Measurements from ENCODE around the gene ASB6.

Gene ASB6

DNA sequence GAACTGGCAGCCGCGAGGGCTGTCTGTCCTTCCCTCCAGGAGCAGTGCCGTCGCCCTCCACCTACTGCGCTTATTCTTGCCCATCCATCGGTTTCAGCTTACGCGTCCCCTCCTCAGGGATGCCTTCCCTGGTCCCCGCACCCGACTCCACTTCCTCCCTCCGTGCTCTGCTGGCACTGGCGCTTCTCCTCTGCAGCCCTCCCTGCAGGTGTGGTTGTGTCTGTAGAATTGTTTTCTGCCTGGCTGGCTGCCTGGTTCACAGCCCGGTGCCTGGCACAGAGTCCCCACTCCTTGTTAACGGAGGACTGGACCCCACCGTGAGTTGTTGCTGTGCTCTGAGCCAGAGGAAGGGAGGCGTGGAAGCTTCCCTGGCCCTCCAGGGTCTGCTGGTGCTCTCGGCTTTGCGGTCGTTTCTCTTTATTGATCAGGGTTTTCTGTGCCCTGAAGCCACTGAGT lies 10.2 kb downstream of the ASB6 start:
- no peak for TF ChIP-seq Cebpa-rat (IDR thresholded peaks at IDR 0.05)
- H3K27ac ChIP-seq: no peak overlapping the region
- H4K20me1 ChIP-seq: peaks cover 99% of the 10 kb centered on the region
- no peak overlapping the region for H3K4me3 ChIP-seq
- H3K4me2 ChIP-seq: peak overlapping the region; percentile 48
- H3K36me3 ChIP-seq: peaks cover 87% of the 10 kb centered on the region
- H3K9ac ChIP-seq: peak overlapping the region; percentile 3; the same call in 1 of the 2 replicates
- H3K27me3 ChIP-seq: no peaks in the 10 kb centered on the region
- no peaks in the 10 kb centered on the region for H3K9me3 ChIP-seq
- H3K4me1 ChIP-seq: peaks cover 66% of the 10 kb centered on the region

DNA sequence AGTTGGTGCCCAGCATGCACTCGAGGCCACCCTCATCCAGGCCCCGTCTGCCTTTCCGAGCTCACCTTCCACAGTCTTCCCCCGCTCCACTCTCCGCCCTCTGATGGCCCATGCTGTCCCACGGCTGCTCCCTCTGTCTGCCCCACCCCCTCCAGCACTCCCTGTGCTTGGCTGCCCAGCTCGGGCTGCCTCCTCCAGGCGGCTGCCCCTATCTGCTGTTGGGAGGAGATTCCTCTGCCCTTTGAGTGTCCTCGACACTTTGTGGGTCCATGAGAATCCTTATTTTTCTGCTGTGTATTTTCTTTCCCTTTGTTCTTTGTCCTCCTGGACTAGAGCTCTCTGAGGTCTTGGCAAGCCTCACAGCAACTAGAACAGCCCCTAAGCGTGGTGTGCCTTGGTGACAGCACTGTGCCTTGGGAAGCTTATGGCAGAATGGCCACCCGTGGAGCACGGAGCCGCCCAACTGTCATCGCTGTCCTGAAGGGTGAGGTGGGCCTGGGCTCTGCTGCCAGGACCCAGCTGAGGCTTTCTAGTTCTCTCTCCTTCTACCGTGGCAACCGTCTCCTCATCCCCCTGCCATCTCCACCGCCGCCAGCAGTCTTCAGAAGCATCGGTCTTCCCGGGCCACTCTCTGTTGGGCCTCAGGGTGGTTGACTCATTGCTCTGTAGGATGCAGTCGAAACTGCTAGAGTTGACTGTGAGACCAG lies 10.8 kb downstream of the ASB6 start:
- H3K4me2 ChIP-seq: peak overlapping the region; percentile 48
- H3K9me3 ChIP-seq: no peaks in the 10 kb centered on the region
- H3K9ac ChIP-seq: peak overlapping the region; percentile 24; the same call in 1 of the 2 replicates
- no peak overlapping the region for H3K4me3 ChIP-seq
- H3K27ac ChIP-seq: peak overlapping the region; percentile 6; the same call in 1 of the 2 replicates
- peaks cover 99% of the 10 kb centered on the region for H4K20me1 ChIP-seq
- peaks cover 61% of the 10 kb centered on the region for H3K4me1 ChIP-seq
- TF ChIP-seq Cebpa-rat (IDR thresholded peaks at IDR 0.05): no peak
- H3K36me3 ChIP-seq: peaks cover 82% of the 10 kb centered on the region
- H3K27me3 ChIP-seq: no peaks in the 10 kb centered on the region

DNA sequence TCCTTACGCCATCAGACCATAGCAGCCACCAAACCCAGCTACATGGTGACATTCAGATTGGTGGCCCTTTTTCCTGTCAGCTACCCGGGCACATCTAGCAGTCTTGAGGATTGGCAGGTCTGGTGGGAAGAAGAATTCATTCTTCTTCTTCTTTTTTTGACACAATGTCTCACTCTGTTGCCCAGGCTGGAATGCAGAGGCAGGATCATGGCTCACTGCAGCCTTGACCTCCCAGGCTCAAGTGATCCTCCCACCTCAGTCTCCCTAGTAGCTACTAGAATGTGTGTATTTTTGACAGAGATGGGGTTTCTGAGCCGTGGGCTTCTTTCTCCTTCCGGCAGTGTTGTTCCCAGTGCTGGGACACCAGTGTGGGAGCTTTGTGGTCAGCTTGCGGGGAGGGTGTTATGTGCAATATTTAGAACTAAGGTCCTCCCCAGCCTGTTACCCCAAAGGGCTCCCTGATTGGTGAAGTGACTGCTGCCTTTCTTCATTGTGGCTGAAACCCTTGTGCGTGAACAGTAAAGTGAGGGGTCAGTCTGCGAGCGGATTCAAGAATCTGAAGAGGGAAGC lies 12.6 kb downstream of the ASB6 start:
- H3K27me3 ChIP-seq: no peaks in the 10 kb centered on the region
- H3K4me2 ChIP-seq: peak overlapping the region; percentile 7; the same call in 1 of the 2 replicates
- H3K36me3 ChIP-seq: peaks cover 64% of the 10 kb centered on the region
- 0 out of 2 replicates have a peak overlapping the region, but pooled peaks have one; percentile 29 for H3K9ac ChIP-seq
- no peak overlapping the region for H3K27ac ChIP-seq
- TF ChIP-seq Cebpa-rat (IDR thresholded peaks at IDR 0.05): no peak
- peaks cover 81% of the 10 kb centered on the region for H4K20me1 ChIP-seq
- H3K4me3 ChIP-seq: no peak overlapping the region
- peaks cover 76% of the 10 kb centered on the region for H3K4me1 ChIP-seq
- H3K9me3 ChIP-seq: no peaks in the 10 kb centered on the region

- Histone ChIP-seq H3K27ac (no peak overlapping the region), H3K4me3 (no peak overlapping the region), H3K4me2 (peak overlapping the region; percentile 96)
Observed at GRCh38 chr9:129628709-129629108, 13.2 kb downstream of the ASB6 start.

GRCh38 chr9:129627556-129628440 lies 14.2 kb downstream of the ASB6 start:
- Histone ChIP-seq H3K9me3 (no peaks in the 10 kb centered on the region), H3K27ac (peak overlapping the region; percentile 97), H3K27me3 (no peaks in the 10 kb centered on the region), H3K4me1 (peaks cover 89% of the 10 kb centered on the region), H3K4me2 (peak overlapping the region; percentile 96), H3K9ac (peak overlapping the region; percentile 91), H4K20me1 (peaks cover 66% of the 10 kb centered on the region), H3K4me3 (peak overlapping the region; percentile 84), H3K36me3 (peaks cover 48% of the 10 kb centered on the region)
- no peak for TF ChIP-seq Cebpa-rat (IDR thresholded peaks at IDR 0.05)

More at GRCh38 chr9:129628709-129629108, 13.2 kb downstream of the ASB6 start:
- no peak overlapping the region; the same call in 1 of the 2 replicates for H3K9ac ChIP-seq
- no peak for TF ChIP-seq Cebpa-rat (IDR thresholded peaks at IDR 0.05)
- H3K36me3 ChIP-seq: peaks cover 57% of the 10 kb centered on the region
- H3K4me1 ChIP-seq: peaks cover 82% of the 10 kb centered on the region
- H4K20me1 ChIP-seq: peaks cover 75% of the 10 kb centered on the region
- H3K27me3 ChIP-seq: no peaks in the 10 kb centered on the region
- H3K9me3 ChIP-seq: no peaks in the 10 kb centered on the region

GRCh38 chr9:129626625-129627284 lies 15.2 kb downstream of the ASB6 start:
- H3K36me3 ChIP-seq: peaks cover 38% of the 10 kb centered on the region
- no peaks in the 10 kb centered on the region for H3K9me3 ChIP-seq
- peaks cover 3% of the 10 kb centered on the region; the same call in 1 of the 2 replicates for H3K27me3 ChIP-seq
- peak overlapping the region; percentile 97 for H3K27ac ChIP-seq
- peaks cover 79% of the 10 kb centered on the region for H3K4me1 ChIP-seq
- H3K9ac ChIP-seq: peak overlapping the region; percentile 91
- peaks cover 56% of the 10 kb centered on the region for H4K20me1 ChIP-seq
- TF ChIP-seq Cebpa-rat (IDR thresholded peaks at IDR 0.05): no peak
- peak overlapping the region; percentile 96 for H3K4me2 ChIP-seq
- peak overlapping the region; percentile 84 for H3K4me3 ChIP-seq

DNA sequence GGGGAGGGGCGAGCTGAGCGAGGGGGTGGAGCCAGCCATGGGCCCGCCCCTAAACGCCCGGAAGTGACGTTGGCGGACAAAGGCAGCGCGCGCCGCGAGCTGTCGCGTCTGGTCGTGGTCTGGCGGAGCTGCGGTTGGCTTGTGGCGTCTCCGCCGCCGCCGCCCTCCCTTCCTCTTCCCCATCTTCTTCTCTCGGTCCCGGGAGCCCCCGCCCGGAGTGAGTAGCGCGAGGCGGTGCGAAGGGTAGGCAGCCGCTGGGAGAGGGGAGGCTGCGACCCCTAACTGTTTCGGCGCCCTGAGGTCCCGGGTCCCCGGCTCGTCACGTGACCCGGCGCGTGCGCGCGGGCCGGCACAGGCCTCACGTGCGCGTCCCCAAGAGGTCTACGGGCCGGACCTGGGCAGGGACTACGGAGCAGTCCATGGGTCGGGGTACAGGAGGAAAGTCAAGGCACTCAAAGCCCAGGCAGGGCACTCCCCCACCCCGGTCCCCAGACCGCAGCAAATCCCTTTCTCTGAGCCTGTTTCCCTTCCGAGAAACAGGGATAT lies 15.8 kb downstream of the ASB6 start, which contains the start of gene NTMT1:
NTMT1 (plus strand) TSS at position 85 of the 546 bp plus-strand sequence. CDS start 6,541 bp downstream, outside the sequence.
- H3K9ac ChIP-seq: peak within 1 kb of the TSS; percentile 91
- peaks cover 34% of the 10 kb centered on the region for H3K36me3 ChIP-seq
- H3K27ac ChIP-seq: peak within 1 kb of the TSS; percentile 97
- no peaks in the 10 kb centered on the region for H3K9me3 ChIP-seq
- TF ChIP-seq Cebpa-rat (IDR thresholded peaks at IDR 0.05): no peak
- H3K4me1 ChIP-seq: peaks cover 75% of the 10 kb centered on the region
- peak within 1 kb of the TSS; percentile 84 for H3K4me3 ChIP-seq
- peaks cover 9% of the 10 kb centered on the region for H3K27me3 ChIP-seq
- peaks cover 50% of the 10 kb centered on the region for H4K20me1 ChIP-seq
- peak within 1 kb of the TSS; percentile 96 for H3K4me2 ChIP-seq

DNA sequence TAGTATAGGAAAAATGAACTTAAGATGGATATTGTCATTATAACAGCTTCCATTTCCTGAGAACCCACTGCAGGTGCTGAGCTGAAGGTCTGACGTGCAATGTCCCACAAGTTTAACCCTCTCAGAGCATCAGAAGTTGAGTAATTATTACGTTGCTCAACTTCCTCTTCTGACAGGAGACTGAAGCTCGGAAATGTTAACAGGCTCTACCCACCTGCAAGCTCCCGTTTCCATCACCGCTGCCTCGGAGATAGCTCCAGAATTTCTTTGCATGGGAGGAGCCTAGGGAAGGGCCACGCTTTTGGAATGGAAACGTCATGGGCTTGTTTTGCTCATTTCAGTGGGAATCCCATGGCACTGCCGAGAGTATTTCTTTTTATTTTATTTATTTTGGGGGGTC lies 17.0 kb downstream of the ASB6 start:
- peaks cover 38% of the 10 kb centered on the region for H4K20me1 ChIP-seq
- H3K4me2 ChIP-seq: peak overlapping the region; percentile 96
- peak overlapping the region; percentile 84 for H3K4me3 ChIP-seq
- peaks cover 75% of the 10 kb centered on the region for H3K4me1 ChIP-seq
- H3K9ac ChIP-seq: peak overlapping the region; percentile 91
- TF ChIP-seq Cebpa-rat (IDR thresholded peaks at IDR 0.05): peak; percentile 79
- H3K27me3 ChIP-seq: peaks cover 21% of the 10 kb centered on the region
- H3K9me3 ChIP-seq: no peaks in the 10 kb centered on the region
- peak overlapping the region; percentile 97 for H3K27ac ChIP-seq
- peaks cover 22% of the 10 kb centered on the region for H3K36me3 ChIP-seq
